GM12875 (cell line): ENCODE measurements around the gene PACSIN1.

ENCODE experiments used
- H3K4me3 ChIP-seq: one replicate; pipeline ENCODE4 v1.5.1; 2011; ENCODE audit warnings: low read depth, low read length, control low read depth
- CTCF ChIP-seq: IDR thresholded peaks from 2 replicates; pipeline ENCODE4 v1.5.1; 2011; ENCODE audit warnings: low read depth, mild to moderate bottlenecking, control low read depth, inconsistent platforms, low read length, moderate library complexity, borderline replicate concordance; ENCODE audit not compliant: insufficient read depth

PACSIN1 gene

GRCh38 chr6:34457742-34458735, 7.8 kb upstream of the PACSIN1 start:
- no peak overlapping the region for H3K4me3 ChIP-seq
- no peak for TF ChIP-seq CTCF

- H3K4me3 ChIP-seq: no peak overlapping the region
- peak; percentile 70; the same call in 1 of the 2 replicates for TF ChIP-seq CTCF
Measured at GRCh38 chr6:34459899-34460593, 5.8 kb upstream of the PACSIN1 start.

GRCh38 chr6:34460796-34461507, 4.9 kb upstream of the PACSIN1 start:
- TF ChIP-seq CTCF: no peak
- no peak overlapping the region for H3K4me3 ChIP-seq

- no peak for TF ChIP-seq CTCF
- H3K4me3 ChIP-seq: no peak overlapping the region
Measured at GRCh38 chr6:34462010-34462409, 3.9 kb upstream of the PACSIN1 start.

- TF ChIP-seq CTCF: no peak
- H3K4me3 ChIP-seq: no peak overlapping the region
Measured at GRCh38 chr6:34462551-34462971, 3.3 kb upstream of the PACSIN1 start.

- no peak for TF ChIP-seq CTCF
- no peak overlapping the region for H3K4me3 ChIP-seq
Measured at GRCh38 chr6:34463299-34463698, 2.6 kb upstream of the PACSIN1 start.
